HFF-Myc (cell line): ENCODE measurements around the gene EIF3J.

Source experiments
- DNase-seq: peaks from one replicate; pipeline ENCODE4 v3.0.0-alpha.2; 2011; ENCODE audit warnings: low read depth; ENCODE audit errors: extremely low read depth
- H3K4me3 ChIP-seq: replicated peaks from 2 replicates; pipeline ENCODE4 v1.5.1; 2011; ENCODE audit warnings: low read depth, mild to moderate bottlenecking, control low read depth, low read length
- TF ChIP-seq, protein P1 (sequence below): IDR thresholded peaks from 2 replicates; pipeline ENCODE4 v1.5.1; 2012; ENCODE audit warnings: mild to moderate bottlenecking, low read depth, low read length, control low read depth; ENCODE audit errors: missing control alignments

EIF3J gene

DNA sequence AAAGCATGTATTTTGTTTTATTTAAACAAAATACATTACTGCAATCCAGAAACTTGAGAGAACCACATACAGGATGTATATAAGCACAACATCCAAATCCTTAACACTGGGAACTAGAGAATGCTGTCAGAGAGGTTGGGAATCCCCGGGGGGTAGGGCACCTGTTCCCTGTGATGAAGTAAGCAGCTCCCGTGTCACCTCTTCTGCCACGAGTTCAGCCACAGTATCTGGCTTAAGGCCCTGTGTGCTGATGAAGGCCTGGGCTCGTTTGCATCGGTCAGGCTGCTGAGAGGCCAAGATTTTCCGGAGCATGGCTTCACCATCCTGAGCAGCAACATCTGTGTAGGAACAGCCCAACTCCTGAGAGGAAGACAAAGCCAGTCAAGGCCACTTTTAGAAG lies 36.4 kb downstream of the EIF3J start:
- H3K4me3 ChIP-seq = no peak overlapping the region
- TF ChIP-seq, protein P1, sequence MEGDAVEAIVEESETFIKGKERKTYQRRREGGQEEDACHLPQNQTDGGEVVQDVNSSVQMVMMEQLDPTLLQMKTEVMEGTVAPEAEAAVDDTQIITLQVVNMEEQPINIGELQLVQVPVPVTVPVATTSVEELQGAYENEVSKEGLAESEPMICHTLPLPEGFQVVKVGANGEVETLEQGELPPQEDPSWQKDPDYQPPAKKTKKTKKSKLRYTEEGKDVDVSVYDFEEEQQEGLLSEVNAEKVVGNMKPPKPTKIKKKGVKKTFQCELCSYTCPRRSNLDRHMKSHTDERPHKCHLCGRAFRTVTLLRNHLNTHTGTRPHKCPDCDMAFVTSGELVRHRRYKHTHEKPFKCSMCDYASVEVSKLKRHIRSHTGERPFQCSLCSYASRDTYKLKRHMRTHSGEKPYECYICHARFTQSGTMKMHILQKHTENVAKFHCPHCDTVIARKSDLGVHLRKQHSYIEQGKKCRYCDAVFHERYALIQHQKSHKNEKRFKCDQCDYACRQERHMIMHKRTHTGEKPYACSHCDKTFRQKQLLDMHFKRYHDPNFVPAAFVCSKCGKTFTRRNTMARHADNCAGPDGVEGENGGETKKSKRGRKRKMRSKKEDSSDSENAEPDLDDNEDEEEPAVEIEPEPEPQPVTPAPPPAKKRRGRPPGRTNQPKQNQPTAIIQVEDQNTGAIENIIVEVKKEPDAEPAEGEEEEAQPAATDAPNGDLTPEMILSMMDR = no peak
- DNase-seq = no peak

DNA sequence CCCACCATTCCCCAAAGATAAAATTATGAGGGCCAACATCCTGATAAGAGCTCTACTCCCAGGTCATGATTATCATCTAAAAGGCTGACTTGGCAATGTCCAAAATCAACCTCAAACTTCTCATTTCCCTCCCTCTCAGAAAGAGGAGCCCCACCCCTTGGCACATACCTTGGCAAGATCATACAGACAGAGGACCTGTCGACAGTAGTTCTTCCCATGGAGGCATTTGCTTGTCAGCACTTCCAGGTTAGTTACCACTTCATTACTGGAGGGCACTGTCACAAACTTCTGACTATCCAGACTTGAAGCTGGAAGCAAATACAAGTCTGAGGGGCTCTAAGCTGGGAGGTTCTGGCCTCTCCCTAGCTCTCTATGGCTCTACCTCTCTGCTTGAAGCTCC lies 37.8 kb downstream of the EIF3J start:
- DNase-seq = no peak

DNA sequence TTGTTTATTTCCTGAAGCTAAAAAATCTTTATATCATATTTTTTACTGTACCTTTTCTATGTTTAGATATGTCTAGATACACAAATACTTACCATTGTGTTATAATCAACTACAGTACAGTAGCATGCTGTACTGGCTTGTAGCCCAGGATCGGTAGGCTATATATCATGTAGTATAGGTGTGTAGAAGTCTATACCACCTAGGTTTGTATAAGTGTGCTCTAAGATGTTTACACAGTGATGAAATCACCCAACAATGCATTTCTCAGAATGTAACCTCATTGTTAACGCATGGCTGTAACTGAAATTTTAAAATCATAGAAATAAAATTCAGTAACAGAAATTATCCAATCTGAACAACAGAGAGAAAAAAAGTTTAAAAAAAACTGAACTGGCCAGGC lies 43.2 kb downstream of the EIF3J start:
- TF ChIP-seq, protein P1 = no peak
- H3K4me3 ChIP-seq = no peak overlapping the region
- DNase-seq = no peak

More for the DNA sequence above, 37.8 kb downstream of the EIF3J start:
- no peak overlapping the region for H3K4me3 ChIP-seq
- TF ChIP-seq, protein P1 = no peak

DNA sequence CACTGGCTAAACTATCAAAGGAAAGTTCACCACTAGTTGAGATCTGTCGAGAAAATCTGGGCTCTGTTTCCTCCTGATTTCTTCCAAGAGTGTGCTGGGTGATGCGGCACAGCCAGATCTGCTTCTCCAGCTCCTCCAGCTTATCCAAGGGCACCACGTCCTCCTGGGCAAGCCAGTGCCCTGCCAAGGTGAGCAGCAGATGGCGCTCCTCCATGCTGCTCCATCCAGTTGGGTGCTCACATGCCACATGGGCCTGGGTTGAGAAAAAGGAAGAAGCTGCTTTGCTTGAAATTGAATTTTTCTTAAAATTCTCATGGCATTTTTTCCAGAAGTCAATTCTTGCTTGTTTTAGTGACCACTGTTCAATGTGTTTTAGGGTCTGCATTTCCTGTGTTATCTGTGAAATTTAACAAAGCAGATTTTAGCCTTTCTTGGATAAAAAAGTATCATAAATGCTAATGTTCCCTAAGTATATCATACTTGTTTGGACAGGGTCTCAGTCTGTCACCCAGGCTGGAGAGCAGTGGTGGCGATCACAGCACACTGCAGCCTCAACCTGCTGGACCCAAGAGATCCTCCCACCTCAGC lies 47.3 kb downstream of the EIF3J start:
- H3K4me3 ChIP-seq = no peak overlapping the region
- no peak for DNase-seq
- TF ChIP-seq, protein P1 = peak; percentile 61

DNA sequence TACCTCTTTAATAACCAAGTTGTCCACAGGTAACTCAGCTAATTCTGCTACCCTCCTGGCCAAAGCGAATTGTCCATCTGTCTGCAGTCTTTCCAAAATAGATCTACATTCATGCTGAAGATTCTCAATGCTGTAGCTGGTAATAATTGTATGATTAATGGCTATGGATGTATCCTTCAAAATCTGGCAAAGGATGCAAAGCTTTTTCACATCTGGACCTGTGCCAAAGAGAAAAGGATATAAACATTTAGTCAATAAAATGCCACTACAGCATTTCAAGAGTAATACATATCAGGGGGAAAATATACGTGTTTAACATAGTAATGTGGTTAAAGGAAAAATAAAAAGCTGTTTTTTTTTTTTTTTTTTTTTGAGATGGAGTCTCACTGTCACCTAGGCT lies 48.7 kb downstream of the EIF3J start:
- H3K4me3 ChIP-seq = no peak overlapping the region
- DNase-seq = no peak
- TF ChIP-seq, protein P1 = no peak

DNA sequence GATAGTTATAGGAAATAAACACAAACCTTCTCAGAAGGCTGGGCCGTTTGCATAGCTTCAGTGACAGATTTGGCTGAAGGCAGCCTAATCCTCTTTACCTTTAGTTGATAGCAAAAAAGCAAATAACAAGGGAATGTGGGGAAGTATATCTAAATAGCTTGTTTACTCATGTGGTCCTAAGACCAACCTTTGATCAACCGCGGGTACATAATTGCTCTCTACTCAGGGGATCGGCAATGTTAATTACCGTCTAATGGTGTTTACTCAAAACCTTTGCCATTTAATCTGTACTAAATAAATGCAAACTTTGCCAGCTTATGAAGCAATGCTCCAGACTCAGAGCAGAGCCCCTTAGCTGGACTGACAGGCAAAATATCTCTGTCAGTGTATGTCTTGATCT lies 51.6 kb downstream of the EIF3J start:
- DNase-seq = no peak
- no peak overlapping the region for H3K4me3 ChIP-seq
- TF ChIP-seq, protein P1 = no peak

DNA sequence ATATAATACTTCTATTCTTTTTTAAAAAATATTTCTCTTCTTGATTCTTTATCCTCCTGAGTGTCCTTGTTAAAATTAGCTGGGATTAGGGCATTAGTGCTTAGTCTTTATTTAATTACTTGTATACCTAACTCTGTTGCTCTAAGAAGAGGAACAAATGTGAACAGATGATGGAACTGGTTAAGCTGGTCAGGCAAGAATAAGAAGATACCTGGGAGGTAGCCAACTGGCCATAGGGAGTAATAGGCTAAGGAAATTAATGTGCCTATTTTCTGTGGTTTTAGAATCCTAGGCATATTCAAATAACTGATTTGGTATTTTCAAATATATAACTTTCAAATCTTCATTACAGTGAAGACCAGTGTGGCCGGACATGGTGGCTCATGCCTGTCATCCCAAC lies 54.4 kb downstream of the EIF3J start:
- H3K4me3 ChIP-seq = no peak overlapping the region
- TF ChIP-seq, protein P1 = no peak
- DNase-seq = no peak
